GM21528 (cell line): ENCODE results near the gene PSMB5.

Source experiments
- ATAC-seq: cut with Tn5 transposase; IDR thresholded peaks from one replicate; pipeline ENCODE4 v1.9.1; 2021; ENCODE audit warnings: mild to moderate bottlenecking, moderate library complexity; ENCODE audit not compliant: unreplicated experiment, low FRiP score

Gene PSMB5

GRCh38 chr14:23060536-23061260 is 26.0 kb upstream of the PSMB5 start:
- ATAC-seq = no peak

DNA sequence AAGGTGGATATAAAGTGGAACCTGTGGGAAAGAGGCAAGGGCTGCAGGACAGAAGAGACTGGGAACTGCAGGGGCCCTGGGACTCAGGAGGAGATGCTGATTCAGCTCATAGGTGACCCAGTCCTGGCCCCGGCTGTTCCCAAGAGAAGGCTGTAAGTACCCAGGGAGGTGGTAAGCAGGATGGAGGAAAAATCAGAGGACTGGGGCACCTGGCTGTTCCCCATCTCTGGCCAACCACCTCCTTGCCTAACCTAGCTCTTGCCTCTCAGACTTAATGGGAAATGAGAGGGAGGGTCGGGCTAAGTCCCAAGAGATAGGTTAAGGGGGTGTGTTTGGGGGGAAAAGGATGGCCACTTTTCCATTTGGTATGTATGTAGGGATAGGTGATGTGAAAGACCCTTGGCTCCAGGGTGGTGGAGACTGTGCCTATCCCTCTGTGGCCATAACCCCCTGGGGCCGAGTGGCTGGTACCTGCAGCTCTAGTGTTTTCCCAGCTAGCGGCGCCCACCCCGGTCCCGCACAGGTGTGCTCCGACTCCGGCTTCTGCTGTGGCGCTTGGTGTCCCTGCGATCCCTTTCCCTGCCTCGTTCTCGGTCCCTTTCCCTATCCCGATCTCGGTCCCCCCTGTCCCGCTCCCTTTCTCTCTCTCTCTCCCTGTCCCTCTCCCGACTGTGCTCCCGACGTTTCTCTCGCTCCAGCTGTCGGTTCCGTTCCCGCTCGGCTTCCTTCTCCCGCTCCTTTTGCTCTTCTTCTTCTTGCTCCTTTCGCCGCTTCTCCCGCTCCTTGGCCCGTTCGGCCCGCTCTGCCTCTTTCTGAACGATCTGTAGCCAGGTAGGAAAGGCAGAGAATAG is 24.2 kb upstream of the PSMB5 start:
- no peak for ATAC-seq

GRCh38 chr14:23057757-23058653 is 23.3 kb upstream of the PSMB5 start:
- ATAC-seq = peak; percentile 68

DNA sequence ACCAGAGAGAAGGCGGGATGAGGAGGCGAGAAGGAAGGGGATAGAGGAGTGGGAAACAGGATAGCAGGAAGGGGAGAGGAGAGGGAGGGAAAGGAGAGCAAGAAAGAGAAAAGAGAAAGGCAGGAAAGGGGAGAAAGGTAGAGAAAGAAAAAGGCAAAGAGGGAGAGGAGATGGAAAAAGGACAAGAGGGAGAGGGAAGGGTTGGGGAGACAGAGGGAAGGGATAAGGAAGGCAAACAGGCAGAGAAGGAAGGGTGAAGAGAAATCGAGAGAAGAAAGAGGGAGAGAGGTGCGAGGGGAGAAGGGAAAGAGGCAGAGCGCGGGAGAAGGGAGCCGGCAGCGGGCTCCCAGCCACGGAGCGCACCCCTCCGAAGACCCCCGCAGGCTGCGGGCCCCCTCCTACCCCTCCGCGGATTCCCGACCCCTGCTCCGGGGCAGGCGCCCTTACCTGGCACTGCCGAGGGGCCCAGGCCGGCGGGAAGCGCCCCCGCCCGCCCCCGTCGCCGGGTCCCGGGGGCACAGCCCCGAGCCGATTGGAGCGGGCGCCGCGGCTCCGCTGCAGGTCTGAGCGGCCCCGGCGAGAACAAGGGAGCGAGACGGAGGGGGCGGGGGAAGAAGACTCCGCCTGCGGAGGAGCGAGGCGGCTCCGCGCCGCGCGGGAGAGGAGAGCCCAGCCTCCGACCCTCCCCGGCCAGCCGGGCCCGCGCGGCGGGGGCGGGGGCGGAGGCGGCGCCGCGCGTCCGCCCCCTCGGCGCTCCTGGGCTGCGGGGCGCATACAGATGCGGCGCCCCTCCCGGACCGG is 22.5 kb upstream of the PSMB5 start, which contains the start of gene CDH24:
CDH24 (minus strand) TSS at position 565 of the 801 bp plus-strand sequence. CDS start 1,787 bp downstream, outside the sequence.
- ATAC-seq = peak; percentile 52

DNA sequence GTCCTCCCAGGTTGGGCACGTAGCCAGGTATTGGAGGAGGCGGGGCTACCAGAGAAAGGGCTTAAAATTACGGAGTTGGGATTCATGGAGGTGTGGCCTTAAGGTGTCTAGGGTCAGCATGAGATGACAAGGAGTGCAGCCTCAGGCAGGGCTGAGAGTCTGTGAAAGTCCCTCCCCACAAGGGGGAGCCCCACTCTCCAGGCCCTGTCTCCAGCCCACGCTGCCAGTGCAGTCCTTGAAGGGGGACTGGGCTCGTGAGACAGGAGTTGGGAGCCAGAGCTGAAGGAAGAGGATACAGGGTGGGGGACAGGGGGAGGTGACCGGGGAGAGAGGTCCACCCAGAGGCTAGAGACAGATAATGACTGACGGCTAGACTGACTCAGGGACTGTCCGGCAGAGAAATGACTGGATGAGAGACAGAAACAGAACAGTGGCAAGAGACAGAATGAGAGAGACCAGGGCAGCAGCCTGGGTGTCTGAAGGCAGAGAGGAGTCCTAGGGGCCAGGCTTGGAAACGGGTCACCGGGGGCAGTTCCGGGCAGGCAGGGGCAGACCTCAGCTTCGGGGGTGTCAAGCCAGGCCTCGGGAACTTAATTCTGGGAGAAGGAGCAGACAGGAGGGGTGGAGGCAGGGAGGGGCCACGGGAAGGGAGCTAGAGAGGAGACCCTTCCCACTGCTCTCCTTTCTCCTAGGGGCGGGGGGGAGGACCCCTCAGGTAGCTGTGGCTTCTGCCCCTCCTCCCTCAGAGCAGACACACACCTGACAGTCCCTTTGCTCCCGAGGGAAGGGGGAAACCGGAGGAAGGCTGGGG is 21.6 kb upstream of the PSMB5 start:
- ATAC-seq = no peak

DNA sequence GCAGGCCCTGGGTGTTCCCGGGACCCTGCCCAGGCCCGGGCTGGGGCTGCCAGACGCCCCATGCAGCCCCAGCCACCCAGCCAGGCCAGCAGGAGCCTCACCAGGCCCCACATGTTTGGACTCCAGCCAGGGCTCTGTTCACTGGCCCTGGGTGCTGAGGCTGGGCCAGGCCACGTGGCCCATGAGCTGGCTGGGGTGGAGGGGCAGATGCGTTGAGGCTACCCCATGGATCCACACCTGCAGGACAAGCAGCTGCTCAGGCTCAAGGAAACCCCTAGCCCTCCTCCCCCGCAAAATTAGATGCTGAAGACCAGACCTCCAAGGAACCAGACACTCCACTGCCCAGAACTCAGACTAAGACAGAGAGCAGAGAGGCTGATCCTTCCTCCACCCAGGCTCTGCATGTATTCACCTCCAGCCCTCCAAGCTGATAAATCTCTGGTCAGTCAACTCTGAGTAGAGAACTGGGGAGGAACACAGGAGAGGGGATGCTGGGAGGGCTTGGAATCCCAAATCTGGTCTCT is 21.0 kb upstream of the PSMB5 start:
- ATAC-seq = no peak

- no peak for ATAC-seq
Measured at GRCh38 chr14:23055147-23055550, 20.4 kb upstream of the PSMB5 start.

DNA sequence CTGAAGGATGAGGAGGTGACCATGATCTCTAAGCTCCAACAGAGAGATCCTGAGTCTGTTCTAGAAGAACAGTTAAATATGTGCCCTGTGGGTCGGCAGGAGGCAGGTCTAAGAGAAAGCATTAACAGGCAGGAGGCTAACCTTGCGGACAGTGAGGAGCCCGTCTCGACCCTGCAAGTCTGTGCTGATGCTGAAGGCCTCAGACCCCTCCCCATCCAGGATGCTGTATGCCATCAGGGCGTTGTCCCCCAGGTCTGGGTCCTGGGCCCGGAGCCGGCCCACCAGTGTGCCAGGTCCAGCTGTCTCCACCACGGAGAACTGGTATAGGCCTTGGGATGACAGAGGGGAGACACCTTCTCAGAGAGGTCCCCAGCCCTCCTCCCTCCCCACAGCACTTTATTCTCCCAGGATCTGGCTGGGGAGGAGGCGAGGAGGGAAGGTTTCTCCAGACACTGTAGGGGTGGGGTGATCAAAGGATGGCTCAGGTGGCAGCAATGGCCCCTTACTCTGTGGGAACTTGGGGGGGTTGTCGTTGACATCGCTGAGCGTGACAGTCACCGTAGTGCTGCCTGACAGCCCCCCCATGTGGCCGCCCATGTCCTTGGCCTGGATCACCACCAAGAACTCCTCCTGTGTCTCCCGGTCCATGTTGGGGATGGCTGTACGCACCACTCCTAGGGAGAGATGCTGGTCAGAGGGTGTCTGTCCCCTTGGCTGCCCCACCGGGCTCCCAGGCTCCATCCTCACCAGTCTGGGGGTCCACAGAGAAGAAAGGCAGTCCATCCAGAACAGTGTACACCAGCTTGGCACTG is 19.5 kb upstream of the PSMB5 start:
- no peak for ATAC-seq

GRCh38 chr14:23053426-23053825 is 18.7 kb upstream of the PSMB5 start:
- ATAC-seq = no peak

GRCh38 chr14:23052671-23053070 is 18.0 kb upstream of the PSMB5 start:
- no peak for ATAC-seq

- no peak for ATAC-seq
Measured at GRCh38 chr14:23052182-23052623, 17.5 kb upstream of the PSMB5 start.

- no peak for ATAC-seq
Measured at GRCh38 chr14:23051141-23052057, 16.7 kb upstream of the PSMB5 start.

GRCh38 chr14:23049011-23049410 is 14.3 kb upstream of the PSMB5 start:
- ATAC-seq = no peak

- ATAC-seq = no peak
Measured at GRCh38 chr14:23047751-23048693, 13.3 kb upstream of the PSMB5 start.

DNA sequence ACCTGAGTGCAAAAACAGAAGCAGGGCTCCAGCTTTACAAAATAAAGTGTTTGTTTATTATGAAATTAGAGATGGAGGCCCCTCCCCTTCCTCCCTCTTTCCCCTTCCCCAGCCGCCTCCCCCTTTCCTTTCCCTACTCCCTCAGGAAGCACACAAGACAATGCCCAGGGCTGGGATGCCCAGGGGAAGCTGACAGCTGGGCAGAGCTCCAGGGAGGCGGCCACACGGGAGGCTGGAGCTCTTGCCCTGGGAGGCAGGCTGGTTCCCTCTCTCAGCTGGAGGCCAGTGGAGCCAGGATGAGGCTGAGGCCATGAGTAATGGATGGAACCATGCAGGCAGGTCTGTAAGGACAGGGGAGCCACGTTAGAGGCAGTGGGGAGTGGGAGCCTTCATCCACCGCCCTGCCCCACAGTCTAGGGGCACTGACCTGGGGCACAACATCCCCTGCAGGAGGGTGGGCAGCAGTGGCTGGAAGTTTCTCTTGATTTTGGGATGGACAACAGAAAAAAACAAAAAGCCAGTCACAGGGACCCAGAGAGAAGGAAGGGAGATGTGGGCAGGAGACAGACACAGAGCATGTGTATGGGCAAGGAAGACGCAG is 12.4 kb upstream of the PSMB5 start:
- no peak for ATAC-seq
